GM18511 (cell line): Measurements from ENCODE around the gene SNX5.
"Not testable (repeated sequence)": the region's sequence is repeated elsewhere in the genome, so short reads cannot be mapped to it uniquely, and the experiment has no call there.

ENCODE experiments used
- ATAC-seq: cut with Tn5 transposase; IDR thresholded peaks from one replicate; pipeline ENCODE4 v1.9.1; 2021; ENCODE audit warnings: mild to moderate bottlenecking, moderate library complexity; ENCODE audit not compliant: unreplicated experiment

Gene SNX5

DNA sequence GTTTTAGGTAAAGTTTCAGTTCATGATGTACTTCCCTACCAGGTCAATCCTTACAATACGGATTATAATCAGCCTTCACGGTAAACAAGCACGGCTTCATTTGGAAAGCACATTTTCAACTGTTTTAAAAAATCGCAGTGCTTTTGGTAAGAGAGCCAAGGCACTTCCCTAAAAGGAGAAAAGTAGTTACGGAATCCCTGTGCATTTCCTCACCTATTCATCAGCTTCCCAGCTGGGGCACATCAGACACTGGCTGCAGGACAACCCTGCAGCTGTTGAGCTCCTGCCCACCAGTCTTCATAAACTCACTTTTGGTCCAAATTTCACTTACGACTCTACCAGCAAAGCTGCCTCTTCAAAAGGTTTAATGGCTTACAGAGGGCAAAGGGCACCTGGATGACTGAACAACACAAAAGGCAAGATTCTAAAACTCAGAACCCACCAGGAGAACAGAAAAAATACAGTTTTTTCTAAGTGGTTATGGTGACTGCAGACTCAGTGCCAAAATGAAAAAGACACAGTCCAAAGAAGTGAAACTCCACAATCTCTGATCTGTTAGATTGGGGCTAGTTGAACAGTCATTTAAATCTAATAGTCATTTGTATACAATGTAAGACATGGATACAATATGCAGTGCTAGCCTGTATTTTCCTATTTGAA lies 7.5 kb downstream of the SNX5 start:
- peak; percentile 35 for ATAC-seq

DNA sequence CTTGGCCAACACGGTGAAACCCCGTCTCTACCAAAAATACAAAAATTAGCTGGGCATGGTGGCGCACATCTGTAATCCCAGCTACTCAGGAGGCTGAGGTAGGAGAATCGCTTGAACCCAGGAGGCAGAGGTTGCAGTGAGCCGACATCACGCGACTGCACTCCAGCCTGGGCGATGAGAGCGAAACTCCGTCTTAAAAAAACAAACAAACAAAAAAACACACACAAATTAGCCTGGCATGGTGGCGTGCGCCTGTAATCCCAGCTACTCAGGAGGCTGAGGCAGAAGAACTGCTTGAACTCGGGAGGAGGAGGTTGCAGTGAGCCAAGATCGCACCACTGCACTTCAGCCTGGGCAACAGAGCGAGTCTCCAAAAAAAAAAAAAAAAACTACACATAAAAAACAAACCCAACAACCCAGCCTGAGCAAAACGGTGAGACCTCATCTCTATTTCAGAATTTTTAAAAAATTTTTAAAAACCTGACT lies 8.2 kb downstream of the SNX5 start:
- ATAC-seq: not testable (repeated sequence)

DNA sequence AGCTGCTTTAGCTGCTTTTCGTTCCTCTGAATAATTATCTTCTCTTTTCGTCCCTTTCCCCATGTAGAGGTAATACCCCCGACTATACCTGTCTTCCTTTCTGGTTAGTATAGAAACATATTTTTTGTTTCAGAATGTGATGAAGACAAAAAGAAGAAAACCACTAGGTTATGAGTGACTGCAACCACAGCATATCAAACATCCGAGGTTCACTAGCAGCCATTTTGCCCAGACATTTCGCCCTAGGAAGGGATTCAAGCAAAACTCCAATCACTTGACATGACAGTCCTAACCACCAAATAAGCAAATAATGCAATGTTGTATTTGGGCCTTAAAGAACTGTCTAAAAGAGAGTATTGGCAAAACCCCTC lies 9.4 kb downstream of the SNX5 start:
- peak; percentile 42 for ATAC-seq

DNA sequence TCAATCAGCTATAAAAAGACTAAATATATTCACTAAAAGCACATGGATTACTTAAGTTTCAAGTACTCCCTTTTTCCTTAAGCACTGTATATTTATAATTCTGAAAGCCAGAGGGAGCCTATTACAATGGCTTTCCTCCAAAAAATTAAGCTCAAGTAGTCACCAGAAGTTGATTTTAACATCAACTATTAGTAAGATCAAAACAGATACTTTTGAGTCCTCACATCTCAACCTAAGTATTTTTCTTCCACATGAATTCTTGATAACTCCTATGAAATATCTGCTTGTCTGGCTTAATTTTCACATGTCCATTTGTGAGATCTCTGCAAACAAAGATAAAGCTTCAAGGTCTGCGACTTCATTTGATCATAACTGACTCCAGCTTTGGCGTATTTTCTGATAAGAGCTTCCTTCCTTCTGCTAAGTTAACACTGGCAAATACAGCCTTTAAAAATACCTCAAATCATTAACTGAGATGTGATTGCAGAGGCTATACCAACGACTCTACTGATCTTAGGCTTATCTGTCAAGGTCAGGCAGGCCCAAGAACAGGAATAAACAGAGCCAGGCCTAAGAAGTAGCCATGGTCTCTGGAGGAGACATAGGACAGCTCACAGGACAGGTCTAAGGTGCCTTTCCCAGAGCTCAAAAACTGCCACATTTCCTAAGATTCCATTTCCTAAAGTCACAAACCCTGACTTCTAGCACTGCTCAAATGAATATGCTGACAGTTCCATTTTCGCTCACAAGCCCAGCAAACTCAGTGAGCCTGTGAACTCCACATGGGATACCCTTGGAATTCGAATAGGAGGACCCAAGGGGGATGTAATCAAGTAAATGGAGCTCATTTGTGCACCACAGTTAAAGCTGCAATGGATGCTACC lies 10.0 kb downstream of the SNX5 start:
- ATAC-seq: no peak

DNA sequence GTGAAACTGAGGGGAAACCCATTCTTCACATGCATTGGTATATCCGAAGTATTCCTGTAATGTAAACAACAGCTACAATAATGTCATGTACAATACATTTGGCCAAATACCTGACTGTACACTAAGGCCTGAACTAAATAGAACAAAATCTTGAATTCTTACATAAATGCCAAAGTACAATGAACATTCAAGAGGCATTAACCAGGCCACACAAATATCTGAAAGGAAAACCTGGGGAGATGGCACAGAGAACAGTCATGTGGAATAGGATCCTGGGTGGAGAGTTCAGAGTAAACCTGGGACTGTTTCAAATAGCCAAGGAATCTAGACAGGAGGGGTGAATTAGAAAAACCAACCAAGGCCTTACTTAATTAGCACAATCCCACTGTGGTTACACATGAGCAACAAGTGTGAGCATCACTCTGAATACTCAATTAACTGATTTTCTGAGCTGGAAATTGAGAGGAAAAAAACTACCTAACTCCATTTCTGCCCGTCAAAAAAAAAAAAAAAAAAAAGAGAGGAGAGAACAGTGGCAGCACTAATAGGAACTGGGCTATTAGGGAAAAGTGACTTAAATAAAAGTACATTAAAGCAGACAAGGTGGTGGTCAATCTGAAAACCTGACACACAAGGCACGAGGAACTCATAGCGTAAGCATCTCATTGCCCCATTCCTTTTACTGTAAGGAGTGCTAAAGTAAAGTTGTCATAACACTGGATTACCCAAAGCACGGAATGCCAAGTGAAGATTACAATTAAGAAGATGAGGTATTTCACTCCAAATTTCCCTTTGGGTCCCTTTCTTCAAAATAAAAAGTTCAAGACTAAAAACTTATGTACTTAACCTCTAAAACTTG lies 10.9 kb downstream of the SNX5 start:
- no peak for ATAC-seq

DNA sequence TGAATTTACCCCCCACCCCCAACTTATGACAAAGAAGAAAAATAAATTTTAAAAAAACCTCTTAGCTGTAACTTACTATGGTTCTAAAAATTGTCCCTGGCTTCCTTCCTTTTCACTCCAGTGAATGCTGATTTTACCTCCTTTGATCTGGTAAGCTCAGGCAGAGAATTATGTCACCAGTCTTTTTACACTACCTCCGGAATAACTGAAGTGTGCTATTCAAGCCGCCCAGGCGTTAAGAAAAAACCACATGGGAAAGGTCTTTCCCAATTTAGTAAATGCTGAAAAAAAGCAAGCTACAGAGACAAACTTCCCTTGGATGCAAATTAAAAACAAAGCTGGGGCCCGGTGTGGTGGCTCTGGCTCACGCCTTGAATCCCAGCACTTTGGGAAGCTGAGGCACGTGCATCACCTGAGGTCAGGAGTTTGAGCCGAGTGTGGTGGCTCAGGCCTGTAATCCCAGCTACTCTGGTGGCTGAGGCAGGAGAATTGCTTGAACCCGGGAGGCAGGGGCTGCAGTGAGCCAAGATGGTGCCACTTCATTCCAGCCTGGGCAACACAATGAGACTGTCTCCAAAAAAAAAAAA lies 12.4 kb downstream of the SNX5 start:
- ATAC-seq: no peak

DNA sequence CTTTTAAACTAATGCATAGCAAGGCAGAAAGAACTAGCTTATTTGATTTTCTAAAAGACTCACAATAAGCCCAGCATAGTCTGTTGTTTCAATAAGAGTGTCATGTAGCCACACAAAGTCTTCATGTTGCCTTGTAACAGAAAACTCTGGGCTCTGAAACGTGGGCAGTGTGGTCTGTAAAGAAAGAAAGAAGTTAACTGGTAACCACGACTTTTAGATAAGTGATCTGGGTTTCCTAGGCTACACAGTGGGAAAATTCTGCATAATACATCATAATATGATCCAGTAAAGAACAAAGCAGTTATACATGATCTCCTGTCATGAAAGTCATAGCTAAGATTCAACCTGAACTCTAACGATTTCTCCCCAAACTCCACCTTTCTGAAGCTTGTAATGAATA lies 13.3 kb downstream of the SNX5 start:
- no peak for ATAC-seq

DNA sequence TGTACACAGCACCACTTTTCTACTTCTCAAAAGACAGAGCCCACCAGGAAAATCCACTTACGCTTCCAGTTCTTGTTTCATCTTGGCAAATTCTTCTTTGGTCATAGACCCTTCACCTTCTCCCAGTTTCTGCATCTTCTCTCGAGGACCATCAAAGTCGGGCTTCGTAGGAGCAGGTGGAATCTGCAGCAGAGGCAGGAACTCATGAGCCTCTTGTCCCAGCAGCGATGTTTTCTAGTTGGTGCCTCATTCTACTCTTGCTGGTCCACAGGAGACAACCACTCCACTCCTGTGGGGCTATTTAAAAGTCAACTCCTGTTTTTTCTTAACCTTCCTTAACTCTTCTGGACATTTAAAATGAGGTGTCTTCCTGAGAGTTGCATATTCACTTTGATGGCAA lies 14.7 kb downstream of the SNX5 start:
- ATAC-seq: no peak

DNA sequence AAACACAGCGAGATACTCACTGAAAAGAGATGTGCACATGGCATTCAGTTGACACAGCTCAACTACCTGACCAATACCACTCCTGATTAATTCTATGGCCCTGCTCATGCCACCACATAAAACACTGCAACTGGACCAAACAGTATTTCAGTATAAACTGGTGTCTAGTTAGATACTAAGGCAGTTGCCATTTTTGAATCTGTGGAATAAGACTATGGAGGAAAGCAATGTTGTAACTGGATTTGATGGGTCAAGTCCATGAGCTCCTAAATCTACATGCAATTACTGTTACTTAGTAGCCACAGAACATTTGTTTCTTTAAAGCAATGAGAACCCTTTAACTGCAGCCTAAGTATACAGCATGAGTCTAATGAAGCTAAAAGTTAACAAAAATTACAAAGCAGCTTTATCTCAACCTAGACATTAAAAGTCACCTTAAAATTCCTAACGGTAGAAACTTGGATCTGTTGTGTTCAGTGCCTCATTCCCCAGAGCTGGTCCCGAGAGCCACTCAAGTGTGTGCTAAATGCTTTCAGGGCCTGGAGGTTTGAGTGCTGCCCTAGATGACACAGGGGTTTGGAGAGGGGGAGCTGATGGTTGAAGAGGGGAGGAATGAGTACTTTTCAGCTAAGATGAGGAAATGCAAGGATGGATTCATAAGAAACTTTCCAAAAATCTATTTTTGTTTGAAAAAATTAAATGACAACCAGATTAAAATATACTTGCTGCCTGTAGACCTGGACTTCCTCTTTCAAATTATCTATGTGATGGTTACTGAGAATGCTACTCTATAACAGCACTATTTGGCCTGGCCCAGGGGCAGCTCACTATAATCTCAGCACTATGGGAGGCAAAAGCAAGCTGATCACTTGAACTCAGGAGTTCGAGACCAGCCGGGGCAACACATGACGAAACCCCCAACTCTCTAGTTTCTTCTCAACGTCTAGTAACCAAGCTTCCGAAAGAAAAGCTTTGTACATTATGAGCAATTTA lies 15.6 kb downstream of the SNX5 start:
- ATAC-seq: no peak

DNA sequence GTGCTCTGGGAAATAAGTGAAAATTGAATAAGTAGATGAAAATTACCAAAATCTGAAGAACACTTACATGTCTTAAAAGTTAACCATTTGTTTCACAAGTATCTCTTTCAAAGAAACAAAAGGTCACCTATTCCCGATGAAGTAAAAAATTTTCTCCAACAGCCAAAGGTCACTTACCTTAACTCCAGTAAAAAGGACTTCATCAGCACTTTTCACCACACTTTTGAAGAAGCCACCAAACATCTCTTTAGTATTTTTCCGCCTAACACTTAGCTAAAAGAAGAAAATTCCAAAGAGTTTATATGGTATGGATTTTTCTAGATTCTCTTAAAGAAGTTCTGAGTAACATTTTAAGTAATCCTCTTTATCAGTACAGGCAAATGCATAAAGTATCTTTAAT lies 17.3 kb downstream of the SNX5 start:
- ATAC-seq: no peak

DNA sequence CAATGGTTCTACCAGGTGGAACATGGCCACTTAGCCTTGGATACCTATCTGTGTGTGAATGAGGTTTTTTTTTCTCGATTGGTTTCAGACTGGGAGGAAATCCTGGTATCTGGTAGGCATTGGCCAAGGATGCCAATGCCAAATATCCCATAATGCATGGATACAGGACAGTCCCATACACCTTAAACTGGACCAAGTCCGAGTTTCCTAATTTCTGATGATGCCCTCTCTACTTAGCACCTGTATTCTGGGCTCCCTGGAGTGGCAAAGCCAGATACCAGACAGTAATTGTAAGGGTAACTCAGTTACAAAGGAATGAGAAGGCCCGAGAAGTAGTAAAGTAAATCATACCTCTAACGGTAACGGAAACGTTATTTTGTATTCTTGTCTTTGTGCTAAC lies 17.9 kb downstream of the SNX5 start:
- ATAC-seq: no peak

DNA sequence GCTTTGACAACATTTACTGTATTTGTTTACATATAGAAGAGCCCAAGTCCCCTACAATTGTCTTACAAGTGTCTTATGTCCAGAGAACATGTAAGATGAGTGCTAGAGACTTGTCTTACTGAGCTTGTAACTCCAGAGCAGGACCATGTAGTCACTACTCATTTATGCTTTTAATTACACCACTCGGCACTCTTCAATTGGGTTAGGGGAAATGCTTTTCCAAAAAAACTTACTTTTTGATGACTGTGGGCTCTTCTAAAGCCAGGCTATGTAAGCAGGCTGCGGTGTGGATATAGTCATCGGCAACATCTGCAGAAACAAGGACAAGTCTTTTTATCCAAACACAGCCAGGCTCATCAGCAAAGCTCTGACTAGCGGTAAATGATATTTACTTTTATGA lies 18.7 kb downstream of the SNX5 start:
- no peak for ATAC-seq

DNA sequence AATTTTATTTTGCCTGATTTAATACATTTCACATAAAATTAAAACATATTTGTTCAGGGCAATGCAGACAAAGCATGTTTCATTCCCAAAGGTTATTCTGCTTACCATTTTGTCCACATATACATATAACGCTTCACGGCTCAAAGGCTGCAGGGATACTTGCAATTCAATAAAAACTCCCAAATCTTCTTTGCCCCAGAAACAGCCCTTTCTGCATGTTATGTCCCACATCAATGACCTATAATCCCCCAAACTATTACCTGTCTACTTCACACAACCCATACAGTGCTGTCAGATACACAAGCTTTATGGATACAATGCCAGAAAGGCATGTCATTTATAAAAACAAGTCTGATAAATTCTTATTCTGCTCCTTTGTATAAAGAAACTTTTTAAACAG lies 20.2 kb downstream of the SNX5 start:
- no peak for ATAC-seq

DNA sequence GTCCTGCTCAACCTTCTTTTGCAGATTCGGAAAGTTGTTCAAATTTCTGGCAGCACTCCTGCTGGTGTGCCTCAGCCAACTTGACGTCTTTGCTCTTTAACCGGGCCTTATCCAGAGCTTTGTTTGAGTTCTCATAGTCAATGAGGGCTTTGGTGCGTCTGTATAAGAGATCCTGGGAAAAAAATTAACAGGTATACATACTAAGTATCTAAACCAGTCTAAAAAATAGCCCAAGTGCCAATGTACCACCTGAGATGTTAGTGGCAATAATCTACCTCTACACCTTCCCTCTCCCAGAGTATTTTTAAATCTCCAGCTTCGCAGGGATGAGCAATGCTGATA lies 21.1 kb downstream of the SNX5 start:
- ATAC-seq: no peak

DNA sequence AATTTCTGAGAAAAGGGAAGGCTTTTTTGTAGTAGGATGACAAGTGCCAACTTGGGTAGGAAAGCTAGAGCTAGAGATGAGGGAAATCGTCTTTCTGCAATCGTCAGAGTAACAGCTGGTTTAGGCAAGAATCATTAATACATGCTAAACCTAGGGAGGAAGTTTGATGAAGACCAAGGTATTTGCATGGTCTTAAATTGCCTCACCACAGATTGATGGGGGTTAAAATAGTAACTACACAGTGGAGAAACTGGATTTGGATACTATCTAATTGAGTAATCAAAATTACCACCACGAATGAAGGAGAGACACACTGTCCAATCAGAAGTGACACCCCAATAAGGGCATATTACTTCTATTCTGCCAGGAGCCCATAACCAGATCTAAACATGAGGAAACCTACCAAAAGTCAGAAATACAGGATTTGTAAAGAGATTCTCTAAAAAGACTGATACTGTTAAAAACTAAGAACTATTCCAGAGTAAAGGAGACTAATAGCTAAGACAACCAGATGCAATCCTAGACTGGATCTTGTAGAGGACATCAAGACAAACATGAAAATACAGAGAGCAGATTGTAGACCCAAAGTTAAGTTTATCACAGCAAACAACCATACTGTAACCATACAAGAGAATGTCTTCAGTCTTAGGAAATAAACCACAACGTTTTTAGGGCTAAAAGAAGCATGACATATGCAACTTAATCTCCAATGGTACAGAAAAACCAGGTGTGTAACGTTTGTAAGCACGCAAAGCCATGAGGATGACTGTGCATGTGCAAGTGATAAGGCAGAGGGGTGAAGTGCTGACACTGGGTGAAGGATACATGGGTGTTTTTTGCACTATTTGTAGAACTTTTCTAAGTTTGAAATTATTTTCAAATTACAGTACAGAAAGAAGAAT lies 21.8 kb downstream of the SNX5 start:
- ATAC-seq: peak; percentile 47

DNA sequence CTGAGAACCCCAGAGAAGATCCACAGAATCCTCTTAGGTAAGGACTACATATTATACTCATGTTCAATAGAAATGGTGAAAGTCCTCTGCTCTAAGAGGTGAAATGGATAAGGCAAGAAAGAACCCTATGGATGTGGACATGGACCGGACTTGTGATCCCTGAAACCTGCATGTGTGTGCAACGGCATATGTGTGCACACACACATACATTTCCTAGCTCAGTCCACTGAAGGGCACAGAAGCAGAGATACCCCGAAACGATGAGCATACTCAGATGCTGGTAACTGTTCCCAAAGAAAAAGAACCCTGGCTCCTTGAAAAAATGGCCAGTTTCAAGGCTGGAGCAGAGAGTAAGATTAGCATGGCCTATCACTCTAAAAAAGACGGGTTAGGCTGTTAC lies 22.6 kb downstream of the SNX5 start:
- no peak for ATAC-seq

DNA sequence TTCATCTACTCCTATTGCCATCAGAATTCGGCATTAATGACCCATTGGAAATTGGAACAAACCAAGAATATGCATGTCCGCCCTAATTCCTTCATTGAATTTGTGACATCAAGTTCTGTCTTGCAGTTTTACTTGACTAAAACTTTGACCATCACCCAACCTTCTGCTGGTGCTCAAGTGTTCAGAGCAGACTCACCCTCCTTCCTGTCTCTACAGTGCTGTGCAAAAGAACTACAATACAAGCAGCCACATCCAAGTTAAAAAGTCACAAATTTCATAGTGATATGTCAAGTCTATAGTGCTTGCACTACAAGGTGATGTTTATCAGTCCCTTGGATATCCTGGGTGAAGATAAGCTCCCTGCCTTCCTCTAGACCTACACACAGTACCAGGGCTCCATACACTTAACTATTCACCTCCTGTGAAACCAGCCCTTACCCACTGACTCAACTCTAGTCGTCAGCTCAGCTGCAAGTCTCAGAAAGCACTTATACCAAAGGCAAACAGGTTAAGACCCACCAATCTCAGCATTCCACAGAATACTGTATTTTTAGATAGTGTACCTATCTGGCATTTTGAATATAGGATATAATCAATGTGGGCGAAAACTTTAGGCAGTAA lies 23.6 kb downstream of the SNX5 start:
- no peak for ATAC-seq

DNA sequence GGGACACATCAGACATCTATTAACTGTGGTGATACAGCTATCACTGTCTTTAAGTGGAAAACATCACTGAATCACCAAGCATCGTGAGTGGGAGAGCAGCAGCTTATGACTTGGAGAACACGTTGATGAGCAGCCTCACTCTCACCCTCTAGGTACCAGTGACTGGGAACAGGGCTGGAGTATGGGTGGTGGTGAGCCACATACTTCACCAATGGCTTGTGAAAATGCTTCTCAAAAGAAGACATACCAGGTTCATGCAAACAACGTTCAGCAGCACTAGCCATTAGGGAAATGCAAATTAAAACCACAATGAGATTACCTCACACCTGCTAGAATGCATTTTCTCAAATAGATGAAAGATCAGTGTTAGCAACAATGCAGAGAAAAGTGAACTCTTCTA lies 25.3 kb downstream of the SNX5 start:
- peak; percentile 73 for ATAC-seq

DNA sequence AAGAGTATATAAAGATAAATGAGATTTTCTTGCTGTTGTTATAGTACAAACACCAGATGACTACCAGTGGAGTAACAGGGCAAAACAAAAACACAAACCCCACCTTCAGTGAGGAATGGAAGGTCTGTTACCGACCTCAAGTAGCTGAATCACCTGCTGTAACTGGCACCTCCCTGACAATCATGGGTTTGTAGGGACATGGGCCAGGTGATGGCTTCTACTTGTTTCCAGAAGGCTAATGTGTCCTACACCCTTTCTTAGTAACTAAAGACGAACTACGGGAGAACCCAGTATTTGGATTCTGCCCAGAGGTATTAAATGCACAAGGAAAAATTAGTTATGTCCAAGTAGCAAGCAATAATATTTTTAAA lies 26.8 kb downstream of the SNX5 start:
- no peak for ATAC-seq
